AG08396 (cell line): ENCODE measurements around the gene TGFBR1.
A peak's percentile ranks its signal among the peaks of the same experiment; 100 is the strongest.

Source experiments
- DNase-seq: peaks from one replicate; pipeline ENCODE4 v3.0.0; 2012; ENCODE audit warnings: low spot score, mixed read lengths

Gene TGFBR1

DNA sequence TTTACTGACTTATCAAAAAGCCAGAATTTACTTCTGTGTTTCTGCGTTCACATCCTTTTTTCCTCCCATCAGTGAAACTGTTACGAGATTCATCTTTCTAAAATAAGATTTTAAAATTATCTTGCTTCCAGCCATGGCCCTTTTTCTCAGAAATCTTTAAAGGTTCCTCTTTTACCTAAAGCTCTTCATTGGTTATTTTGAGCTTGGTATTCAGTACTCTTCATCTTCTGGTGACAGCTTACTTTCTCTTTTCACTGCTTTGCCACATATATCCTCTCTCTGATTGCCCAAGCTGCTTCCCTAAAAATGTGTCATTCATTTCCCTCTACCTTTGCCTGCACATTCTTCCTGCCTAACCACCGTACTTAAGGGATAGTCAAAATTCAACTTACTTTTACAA, 32.3 kb downstream of the TGFBR1 start:
- DNase-seq, result no peak

DNA sequence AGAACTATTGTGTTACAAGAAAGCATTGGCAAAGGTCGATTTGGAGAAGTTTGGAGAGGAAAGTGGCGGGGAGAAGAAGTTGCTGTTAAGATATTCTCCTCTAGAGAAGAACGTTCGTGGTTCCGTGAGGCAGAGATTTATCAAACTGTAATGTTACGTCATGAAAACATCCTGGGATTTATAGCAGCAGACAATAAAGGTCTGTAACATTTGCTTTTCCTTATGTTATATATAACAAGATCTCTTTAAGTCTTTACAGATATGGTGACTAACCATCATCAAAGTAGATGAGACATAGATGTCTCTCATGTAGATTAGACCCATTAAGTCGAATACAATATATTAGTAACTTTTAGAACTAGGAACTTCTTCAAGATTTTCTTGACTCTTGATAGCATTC, 33.0 kb downstream of the TGFBR1 start:
- DNase-seq, result no peak

DNA sequence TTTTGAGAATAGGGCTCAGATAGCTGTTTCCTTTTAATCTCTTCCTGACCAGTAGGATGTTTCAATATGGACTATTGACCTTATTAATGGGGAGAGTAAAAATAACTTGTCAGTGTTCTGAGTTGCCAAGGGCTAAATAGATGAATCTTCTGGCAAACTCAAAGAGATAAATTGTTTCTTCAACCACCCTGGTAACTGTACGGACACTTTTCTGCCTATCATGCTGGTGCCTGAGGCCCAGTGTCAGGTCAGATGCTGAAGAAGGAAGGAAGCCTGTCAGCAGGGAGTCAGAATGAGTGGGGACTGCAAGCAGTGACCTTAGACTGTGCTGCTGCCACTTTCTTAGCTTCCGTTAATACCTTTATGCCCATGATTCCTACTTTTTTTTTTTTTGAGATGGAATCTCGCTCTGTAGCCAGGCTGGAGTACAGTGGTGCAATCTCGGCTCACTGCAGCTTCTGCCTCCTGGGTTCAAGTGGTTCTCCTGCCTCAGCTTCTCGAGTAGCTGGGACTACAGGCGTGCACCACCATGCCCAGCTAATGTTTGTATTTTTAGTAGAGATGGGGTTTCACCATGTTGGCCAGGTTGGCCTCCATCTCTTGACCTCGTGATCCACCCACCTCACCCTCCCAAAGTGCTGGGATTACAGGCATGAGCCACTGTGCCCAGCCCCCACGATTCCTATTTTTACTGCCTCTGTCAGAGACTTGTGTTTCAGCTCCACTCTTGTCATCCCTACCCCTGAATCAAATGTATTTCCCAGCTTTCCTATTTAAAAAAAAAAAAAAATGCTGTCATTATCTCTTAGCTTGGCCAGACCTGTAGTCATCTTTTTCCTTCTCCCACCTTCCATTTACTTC, 33.7 kb downstream of the TGFBR1 start:
- no peak for DNase-seq

DNA sequence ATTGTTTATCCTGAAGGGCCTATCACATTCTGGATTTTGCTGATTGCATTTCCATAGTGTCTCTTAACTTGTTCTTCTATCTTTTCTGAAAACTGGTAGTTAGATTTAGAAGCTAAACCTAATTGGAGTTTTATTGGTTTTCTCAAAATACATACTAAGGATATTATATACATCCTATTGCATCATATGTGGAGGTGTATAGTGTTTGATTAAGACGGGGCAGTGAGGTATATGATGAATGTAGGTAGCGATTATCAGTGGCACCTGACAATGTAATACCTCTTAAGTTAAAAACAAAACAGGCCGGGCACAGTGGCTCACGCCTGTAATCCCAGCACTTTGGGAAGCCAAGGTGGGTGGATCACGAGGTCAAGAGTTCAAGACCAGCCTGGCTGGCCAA, 35.0 kb downstream of the TGFBR1 start:
- no peak for DNase-seq

DNA sequence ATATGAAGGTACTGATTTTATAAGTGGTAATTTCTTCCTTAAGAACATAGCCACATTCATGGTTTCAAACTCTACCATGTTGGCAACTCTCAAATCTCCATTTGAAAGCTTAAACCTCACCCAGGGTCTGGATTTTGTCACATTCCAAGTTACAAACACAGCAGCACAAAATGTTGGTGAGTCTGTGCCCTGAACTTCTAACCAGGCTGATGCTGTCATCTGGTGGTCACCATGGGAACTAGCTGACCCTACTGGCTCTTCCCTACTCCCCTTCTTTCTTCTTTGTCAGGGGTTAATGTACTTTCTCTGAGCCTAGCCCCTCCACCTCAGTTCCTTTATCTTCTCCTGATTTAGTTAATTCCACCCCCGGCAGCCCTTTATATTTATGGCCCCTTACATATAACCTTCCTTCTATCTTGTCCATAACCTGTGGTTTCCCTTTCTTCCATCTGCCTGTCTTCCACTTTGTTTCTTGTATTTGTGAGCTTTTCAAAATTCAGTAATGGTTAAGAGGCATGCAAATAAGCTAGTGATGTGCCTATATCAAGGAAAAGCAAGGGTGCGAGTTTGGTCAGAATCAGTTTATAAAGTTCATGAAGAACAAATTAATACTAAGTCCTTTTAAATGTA, 35.9 kb downstream of the TGFBR1 start:
- peak; percentile 53 for DNase-seq

DNA sequence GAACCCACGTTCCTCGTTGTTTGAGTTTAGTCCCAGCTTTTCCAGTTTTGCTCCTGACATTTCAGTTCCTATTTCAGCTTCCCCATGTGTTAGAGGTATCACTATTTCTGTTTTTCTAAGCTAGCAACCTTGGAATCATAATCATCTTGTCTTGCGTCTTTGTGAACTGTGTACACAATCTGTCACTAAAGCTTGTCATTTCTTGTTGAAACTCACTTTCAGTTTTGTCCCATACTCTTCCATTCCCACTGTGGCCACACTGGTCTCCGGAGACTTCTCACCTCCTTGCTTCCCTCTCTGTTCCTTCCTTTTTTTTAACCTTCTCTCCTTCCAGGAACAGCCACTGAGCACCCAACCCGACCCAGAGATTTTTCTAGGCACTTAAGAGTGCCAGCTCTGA, 36.9 kb downstream of the TGFBR1 start:
- no peak for DNase-seq

DNA sequence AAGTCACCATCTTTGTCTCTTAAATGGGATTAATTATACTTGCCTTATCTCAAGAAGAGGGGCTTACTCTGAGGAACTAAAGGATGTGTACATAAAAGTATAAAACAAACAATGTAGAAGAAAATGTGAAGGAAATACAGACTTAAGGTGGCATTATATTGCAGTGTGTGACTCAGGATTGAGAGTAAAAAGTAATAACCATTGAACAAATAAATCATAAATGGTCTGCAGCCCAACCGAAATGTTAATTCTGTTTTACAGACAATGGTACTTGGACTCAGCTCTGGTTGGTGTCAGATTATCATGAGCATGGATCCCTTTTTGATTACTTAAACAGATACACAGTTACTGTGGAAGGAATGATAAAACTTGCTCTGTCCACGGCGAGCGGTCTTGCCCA, 37.4 kb downstream of the TGFBR1 start:
- no peak for DNase-seq

DNA sequence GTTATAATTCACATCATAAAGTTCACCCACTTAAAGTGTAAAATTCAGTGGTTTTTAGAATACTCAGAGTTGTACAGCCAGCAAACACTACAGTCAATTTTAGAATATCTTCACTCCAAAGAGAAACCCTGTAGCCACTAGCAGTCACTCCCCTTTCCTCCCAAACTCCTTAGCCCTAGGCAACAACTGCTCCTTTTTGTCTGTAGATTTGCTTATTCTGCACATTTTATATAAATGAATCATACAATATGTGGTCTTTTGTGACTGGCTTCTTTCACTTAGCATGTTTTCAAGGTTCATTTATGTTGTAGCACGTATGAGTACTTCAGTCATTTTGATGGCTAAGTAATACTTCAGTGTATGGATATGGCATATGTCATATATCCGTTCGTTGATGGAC, 38.7 kb downstream of the TGFBR1 start:
- DNase-seq, result no peak

DNA sequence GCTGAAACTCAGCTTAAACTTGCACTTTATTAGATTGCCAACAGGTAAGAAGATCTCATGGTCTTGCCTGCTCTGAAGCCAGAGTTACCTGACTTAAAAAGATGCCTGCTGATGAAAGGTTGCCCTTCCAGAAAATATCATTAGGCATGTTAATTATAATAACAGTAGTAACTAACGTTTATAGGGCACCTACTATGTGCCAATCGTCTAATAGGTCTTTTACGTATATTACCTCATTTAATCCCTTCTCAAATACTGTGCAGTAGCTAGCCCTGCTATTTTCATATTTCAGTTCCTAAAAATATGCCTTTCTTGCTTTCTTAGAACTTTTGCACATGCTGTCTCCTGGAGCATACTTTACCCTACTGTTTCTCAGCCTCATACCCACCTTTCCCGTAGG, 40.1 kb downstream of the TGFBR1 start:
- DNase-seq, result no peak

DNA sequence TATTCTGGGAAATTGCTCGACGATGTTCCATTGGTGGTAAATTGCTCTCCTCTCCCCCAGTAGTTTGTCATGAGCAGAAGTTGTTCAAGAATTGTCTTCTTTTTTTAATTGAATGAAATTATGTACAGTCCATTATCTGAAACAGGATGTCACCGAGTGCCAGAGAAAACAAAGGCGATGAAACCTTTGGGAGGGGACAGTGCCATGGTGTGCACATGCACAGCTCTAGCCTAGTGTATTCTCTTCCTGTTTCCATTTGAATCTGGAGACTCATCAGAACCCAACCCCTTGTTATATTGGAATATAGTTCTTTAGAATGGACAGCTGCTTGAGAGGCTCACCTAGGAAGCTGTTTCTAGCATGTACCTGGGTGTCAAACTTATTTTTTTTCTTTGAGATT, 41.7 kb downstream of the TGFBR1 start:
- no peak for DNase-seq

DNA sequence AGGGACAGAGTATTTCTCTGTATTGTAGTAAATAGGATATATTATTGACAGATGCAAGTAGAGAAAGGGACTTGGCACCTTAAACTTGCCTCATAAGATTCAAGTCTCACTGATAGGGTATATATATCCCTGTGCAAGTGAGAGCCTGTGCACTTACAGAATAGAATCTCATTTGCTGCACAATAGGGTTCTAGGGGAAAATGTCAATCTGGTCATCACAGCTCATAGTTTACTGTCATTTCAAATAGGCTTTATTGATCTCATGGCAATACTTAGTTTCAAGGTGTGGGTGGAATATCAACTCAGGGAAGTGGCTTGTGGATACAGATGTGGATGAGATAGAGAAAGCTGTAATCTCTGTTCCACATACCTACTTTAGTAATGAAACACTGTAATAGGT, 42.3 kb downstream of the TGFBR1 start:
- DNase-seq, result no peak

DNA sequence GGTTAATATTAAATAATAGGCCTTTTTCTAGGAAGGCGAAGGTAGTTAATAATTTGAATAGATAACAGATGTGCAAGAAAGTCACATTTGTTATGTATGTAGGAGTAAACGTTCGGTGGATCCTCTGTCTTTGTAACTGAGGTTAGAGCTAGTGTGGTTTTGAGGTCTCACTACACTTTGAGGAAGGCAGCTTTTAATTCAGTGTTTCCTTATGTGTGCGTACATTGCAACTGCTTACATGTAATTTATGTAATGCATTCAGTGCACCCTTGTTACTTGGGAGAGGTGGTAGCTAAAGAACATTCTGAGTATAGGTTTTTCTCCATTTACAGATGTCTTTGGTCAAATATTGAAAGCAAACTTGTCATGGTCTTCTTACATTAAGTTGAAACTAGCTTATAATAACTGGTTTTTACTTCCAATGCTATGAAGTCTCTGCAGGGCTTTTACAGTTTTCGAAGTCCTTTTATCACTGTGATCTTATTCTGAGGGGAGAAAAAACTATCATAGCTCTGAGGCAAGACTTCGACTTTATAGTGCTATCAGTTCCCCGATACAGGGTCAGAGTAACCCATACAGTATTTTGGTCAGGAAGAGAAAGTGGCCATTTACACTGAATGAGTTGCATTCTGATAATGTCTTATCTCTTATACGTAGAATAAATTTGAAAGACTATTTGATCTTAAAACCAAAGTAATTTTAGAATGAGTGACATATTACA, 45.7 kb downstream of the TGFBR1 start:
- no peak for DNase-seq

DNA sequence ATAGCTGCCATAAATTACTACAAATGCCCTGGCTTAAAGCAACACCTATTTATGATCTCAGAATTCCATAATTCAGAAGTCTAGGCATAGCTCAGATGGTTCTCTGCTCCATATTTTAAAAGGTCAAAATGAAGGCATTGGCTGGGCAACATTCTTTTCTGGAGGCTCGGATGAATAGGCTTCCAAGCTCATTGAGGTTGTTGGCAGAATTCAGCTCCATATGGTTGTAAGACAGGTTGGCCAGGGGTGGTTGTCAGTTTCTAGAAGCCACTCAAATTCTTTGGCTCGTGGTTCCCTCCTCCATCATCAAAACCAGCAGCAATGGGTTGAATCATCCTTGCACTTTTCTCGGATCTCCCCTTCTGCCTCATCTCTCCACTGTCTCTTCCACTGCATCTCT, 49.4 kb downstream of the TGFBR1 start:
- DNase-seq, result no peak

DNA sequence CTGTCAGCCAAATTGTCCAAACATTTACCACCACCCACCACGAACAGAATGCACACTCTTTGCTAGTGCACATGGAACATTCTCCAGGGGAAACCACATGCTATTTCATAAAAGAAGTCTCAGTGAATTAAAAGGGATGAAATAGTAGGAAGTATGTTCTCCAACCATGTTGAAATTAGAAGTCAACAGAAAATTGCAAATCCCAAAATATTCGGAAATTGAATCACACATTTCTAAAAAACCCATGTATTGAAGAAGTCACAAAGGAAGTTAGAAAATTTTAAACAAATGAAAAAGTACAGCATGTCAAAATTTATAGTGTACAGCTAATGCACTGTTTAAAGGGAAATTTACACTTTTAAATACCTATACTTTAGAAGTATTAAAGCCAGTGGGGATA, 50.8 kb downstream of the TGFBR1 start:
- no peak for DNase-seq

DNA sequence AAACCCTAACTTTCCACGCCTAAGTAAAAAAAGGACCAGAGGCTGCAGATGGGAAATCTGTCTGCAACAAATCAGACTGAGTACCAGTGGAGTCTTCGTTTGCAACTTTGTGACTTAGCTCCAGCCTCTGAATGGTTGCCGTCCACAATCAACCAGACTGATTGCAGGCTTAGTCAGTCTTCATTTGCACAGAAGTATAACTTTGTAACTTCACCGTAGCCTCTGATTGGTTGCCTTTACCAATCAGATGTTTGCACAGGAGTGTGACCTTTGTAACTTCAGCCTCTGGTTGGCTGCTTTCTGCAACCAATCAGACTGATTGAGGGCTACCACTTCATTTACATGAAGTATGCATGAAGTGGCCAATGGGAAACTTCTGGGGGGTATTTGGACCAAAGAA, 53.7 kb downstream of the TGFBR1 start:
- no peak for DNase-seq

DNA sequence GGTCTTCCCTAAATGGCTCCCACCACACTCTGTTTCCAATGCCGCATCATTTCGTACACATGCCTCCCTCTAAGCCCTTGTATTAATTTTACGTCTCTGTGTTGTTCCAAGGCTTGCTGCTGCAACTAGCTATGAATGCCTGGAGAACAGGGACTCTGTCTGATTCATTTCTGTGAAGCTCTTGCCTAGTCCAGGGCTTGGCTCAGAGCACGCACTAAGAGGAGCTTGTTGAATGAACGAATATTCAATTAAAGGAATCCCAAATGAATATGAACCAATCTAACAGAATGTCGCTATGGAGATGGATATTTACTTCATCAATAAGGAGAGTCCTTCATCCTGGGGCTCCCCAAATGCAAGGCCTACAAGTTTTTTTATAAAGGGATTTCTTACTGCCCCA, 55.3 kb downstream of the TGFBR1 start:
- no peak for DNase-seq

DNA sequence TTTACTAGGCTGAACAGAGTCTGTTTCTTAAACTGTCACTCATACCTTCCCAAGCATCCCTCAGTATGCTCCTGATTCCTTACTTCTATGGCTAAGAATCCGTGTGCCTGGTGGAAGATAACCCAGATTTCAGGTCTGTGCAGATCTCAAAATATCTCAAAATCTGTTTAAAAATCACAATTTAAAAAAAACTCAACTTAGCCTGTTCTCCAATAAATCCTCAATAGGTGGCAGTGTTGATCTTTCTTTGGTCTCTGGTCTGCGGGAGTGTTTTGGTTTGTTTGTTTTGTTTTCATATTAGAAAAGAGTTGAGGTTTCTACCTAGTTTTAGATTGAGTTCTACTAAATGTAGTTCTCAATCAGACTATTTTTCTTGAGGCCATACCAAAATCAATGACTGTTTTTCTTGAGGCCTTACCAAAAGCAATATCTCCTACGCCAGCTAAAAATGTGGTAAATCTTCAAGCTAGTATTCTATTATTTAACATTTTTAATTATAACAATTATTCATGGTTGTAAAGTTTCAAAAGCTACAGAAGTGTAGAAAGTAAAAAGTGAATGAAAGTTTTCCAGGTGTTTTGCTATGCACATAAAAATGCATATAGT, 57.9 kb downstream of the TGFBR1 start:
- DNase-seq, result peak; percentile 23

DNA sequence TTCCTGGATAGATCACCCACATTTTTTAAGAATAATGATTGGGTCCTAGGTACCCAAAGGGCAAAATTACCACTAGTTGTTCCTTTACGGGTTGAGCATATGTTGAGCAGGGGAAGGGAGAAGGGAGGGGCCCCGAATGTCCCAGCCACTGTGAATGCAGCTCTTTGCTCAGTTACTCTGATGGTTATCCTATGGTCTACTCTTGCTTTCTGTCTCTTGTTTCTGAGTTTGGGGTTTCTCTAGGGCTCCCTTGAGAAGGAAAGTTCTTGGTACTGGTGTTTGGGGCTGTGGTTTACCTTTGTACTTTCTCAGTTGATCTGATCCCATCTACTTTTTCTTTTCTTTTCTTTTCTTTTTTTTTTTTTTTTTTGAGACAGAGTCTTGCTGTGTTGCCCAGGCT, 61.2 kb downstream of the TGFBR1 start:
- no peak for DNase-seq

DNA sequence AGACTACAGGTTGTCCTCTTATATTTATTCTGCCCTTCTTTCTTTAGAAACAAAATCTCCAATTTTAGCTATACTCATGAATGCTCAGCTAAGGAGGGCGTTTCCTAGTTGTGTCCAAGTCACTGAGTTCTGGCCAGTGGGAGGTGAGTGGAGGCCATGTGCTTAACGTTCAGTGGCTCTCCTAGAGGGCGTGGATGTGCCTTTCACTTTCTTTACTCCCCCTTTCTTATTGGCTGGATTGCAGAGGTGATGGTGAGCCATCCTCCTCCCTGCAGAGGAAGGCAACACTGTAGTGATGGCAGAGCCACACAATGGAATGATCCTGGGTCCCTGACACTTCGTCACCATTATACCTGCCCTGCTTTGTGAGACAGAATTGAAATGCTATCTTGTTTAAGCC, 62.2 kb downstream of the TGFBR1 start:
- no peak for DNase-seq

DNA sequence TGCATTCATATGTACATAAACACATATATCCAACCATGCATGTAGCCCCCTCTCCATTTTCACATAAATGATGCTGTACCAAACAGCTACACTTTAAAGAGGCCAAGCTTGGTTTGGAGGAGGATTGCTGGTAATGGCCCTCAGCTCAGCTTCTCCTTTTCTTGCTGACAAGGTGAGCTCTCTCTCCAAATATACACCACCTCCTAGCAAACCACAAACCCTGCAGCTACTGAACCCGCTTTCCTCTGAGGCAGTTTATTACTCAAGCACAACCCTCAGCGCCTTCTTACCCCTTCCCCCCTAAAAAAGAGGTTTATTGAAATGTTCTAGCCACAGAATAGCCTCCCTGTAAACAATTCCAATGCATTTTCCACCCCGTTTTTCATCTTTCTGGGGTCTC, 62.8 kb downstream of the TGFBR1 start:
- no peak for DNase-seq

DNA sequence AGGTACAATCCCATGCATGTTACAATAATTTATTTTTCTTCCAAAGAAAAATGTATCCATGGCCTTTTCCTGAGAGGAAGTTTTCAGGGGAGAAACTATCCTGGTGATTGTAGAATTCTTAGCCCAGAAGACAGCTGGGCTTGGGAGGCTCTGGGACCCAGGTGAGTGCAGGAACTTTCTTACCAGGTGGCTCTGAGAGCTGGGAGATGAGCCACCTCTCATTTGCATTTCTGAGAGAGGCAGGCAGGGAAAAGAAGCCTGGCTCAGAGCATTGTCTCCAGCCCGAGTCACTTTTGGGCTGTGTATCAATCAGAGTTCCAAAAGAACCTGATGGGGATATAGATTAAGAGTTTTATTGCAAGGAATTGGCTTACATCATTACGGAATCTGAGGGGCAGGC, 64.2 kb downstream of the TGFBR1 start:
- no peak for DNase-seq

DNA sequence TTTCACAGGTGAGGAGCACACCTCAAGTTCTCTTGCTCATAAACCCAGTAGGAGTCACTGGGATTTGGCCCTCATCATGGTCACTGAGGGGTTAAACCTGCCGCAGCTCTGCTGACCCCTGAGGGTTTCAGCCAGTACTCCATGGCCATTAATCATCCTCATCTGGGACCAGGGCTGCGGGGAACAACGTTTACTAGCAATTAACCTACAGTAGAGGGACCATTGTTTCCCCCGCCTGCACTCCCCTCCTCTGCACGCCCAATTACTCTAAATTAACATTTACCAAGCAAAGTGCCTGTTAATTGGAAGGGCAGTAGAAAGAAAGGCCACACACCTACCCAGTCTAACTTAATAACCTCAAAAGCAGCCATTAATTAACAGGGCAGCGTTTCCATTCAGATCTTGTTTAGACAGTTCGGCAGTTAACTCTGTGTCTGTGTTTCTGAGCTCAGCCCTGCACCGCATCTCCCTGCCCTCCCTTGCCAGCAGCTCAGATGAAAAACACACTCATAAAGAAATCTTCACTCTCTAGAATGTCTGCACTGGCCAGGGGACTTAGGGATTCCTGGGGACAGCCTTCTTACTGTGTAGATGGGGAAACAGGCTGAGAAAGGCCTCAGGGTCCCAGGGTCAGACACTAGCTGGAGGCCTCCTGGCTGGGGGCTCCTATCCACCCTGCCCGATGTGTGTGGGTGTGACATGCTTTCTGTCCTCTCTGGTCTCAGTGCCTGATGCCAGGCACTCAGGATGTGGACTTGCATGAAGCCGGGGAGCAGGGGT, 65.3 kb downstream of the TGFBR1 start:
- DNase-seq, result no peak
